OCI-LY7 (cell line): ENCODE data around the gene C22orf23. TPM values are rescaled to one million over a fixed set of nuclear protein-coding genes. Genes with fewer than 3 reads are reported as not detected.

Experiments used
- BruUV-seq: library from RNA; stranded (reverse); fragments of 400-500 nt; replicated peaks from 2 replicates; lab custom pipeline; 2021; lab: Mats Ljungman, UMichigan
- CTCF ChIA-PET: fragments of 300-600 bp; sonication (Branson Sonifier 250); formaldehyde crosslinking; loops from one replicate; lab custom pipeline; 2022; ENCODE audit warnings: antibody characterized with exemption; ENCODE audit not compliant: unreplicated experiment; lab: Charles Lee
- POLR2A ChIA-PET: fragments of 300-600 bp; sonication (Branson Sonifier 250); formaldehyde crosslinking; loops from one replicate; lab custom pipeline; 2022; ENCODE audit warnings: antibody characterized with exemption; lab: Charles Lee
- DNase-seq: peaks from one replicate; pipeline ENCODE4 v3.0.0-alpha.2; 2015; ENCODE audit warnings: low spot score
- H2AFZ ChIP-seq: fragments of 200-600 bp; sonication (generic), shearing (Covaris generic); 2 replicates; pipeline ENCODE4 v1.6.1; 2014; ENCODE audit warnings: mild to moderate bottlenecking, antibody characterized with exemption, low read length, moderate library complexity
- H3K27ac ChIP-seq: fragments of 200-600 bp; sonication (generic); 2 replicates; pipeline ENCODE4 v1.5.1; 2014; ENCODE audit warnings: mixed run types, low read depth, mild to moderate bottlenecking, moderate library complexity, low read length, inconsistent platforms; ENCODE audit not compliant: poor library complexity, severe bottlenecking
- H3K36me3 ChIP-seq: fragments of 200-600 bp; sonication (generic); 2 replicates; pipeline ENCODE4 v1.6.1; 2014; ENCODE audit warnings: mild to moderate bottlenecking, antibody characterized with exemption, low read length, moderate library complexity, mixed read lengths; ENCODE audit not compliant: insufficient read depth
- H3K4me1 ChIP-seq: fragments of 200-600 bp; sonication (generic); 2 replicates; pipeline ENCODE4 v1.5.1; 2014; ENCODE audit warnings: mild to moderate bottlenecking, low read length; ENCODE audit not compliant: insufficient read depth, poor library complexity, severe bottlenecking
- H3K4me2 ChIP-seq: fragments of 200-600 bp; sonication (generic); 2 replicates; pipeline ENCODE4 v1.6.1; 2014; ENCODE audit warnings: mild to moderate bottlenecking, low read length
- H3K4me3 ChIP-seq: fragments of 200-600 bp; sonication (generic); 2 replicates; pipeline ENCODE4 v1.5.1; 2014; ENCODE audit warnings: mild to moderate bottlenecking, low read depth, low read length; ENCODE audit not compliant: poor library complexity, severe bottlenecking
- H3K79me2 ChIP-seq: fragments of 200-600 bp; sonication (generic); 2 replicates; pipeline ENCODE4 v1.6.1; 2016; ENCODE audit warnings: low read depth, mild to moderate bottlenecking, low read length, moderate library complexity, mixed read lengths; ENCODE audit not compliant: insufficient read depth
- H3K9me2 ChIP-seq: fragments of 200-600 bp; sonication (generic); 2 replicates; pipeline ENCODE4 v1.6.1; 2016; ENCODE audit warnings: mild to moderate bottlenecking, low read length, mixed read lengths; ENCODE audit not compliant: insufficient read depth
- H3K9me3 ChIP-seq: fragments of 200-600 bp; sonication (generic); 2 replicates; pipeline ENCODE4 v1.6.1; 2014; ENCODE audit warnings: mild to moderate bottlenecking, mixed run types, low read length, mixed read lengths
- H4K20me1 ChIP-seq: fragments of 200-600 bp; sonication (generic); 2 replicates; pipeline ENCODE4 v1.6.1; 2014; ENCODE audit warnings: mild to moderate bottlenecking, antibody characterized with exemption, low read length, moderate library complexity, mixed read lengths; ENCODE audit not compliant: insufficient read depth
- EZH2phosphoT487 ChIP-seq: fragments of 200-600 bp; sonication (generic); IDR thresholded peaks from 2 replicates; pipeline ENCODE4 v1.6.1; 2018; ENCODE audit warnings: low read depth, borderline replicate concordance, mild to moderate bottlenecking, mixed run types, antibody characterized with exemption, low read length, moderate library complexity, mixed read lengths
- intact Hi-C: fragments of 100-400 bp; cut with micrococcal nuclease; formaldehyde crosslinking; loops from one replicate; pipeline ENCODE4 v1.10.0; 2022; ENCODE audit not compliant: unreplicated experiment
- total RNA-seq, 2 experiments: library from RNA; depleted of rRNA in 1 of 2; stranded (reverse); fragments of >200 nt in 1 of 2; shearing (Covaris generic) in 1 of 2; gene quantifications; 2 replicates each; pipeline ENCODE4 v1.2.3, GENCODE V29; 2014 to 2022
- TF ChIP-seq, protein P1 (sequence below): fragments of 200-600 bp; sonication (generic); conservative IDR thresholded peaks from 2 replicates; pipeline ENCODE4 v1.5.1; 2014; ENCODE audit warnings: mild to moderate bottlenecking, antibody characterized with exemption, low read length, moderate library complexity, mixed read lengths

C22orf23 gene
- total RNA-seq, 2 experiments from 2014 or later, result 0.57 to 1.2 TPM

DNA sequence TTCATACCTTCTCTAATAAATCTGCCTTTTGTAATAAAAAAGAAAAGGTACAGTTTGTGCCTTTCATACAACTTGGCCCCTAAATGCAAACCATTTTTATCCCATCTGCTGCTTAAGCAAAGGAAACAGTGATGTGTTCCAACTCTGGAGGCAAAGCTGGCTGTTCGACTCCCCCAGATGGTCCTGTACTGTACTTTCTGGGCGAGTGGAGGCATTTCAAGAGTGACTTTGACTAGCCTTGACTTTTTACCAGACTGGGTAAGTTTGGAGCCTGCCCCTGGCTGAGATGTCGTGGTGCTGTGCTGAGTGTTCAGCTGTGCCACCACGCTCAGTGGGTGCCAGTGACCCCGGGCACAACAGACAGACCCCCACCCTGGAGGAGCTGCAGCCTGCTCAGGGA, 37.1 kb downstream of the C22orf23 start:
- H3K9me3 ChIP-seq, result no peaks in the 10 kb centered on the region
- DNase-seq, result no peak
- intact Hi-C loops, result no loop called here
- no TSS peak for BruUV-seq
- no peak overlapping the region for H3K27ac ChIP-seq
- H3K36me3 ChIP-seq, result peaks cover 10% of the 10 kb centered on the region; the same call in 1 of the 2 replicates
- CTCF ChIA-PET, result no interaction called here
- no peaks in the 10 kb centered on the region for H3K79me2 ChIP-seq
- H3K4me1 ChIP-seq, result peaks cover 26% of the 10 kb centered on the region
- no peaks in the 10 kb centered on the region for H3K9me2 ChIP-seq
- H3K4me2 ChIP-seq, result no peak overlapping the region
- H3K4me3 ChIP-seq, result no peak overlapping the region
- H4K20me1 ChIP-seq, result no peaks in the 10 kb centered on the region
- TF ChIP-seq EZH2phosphoT487, result no peak
- TF ChIP-seq, protein P1, sequence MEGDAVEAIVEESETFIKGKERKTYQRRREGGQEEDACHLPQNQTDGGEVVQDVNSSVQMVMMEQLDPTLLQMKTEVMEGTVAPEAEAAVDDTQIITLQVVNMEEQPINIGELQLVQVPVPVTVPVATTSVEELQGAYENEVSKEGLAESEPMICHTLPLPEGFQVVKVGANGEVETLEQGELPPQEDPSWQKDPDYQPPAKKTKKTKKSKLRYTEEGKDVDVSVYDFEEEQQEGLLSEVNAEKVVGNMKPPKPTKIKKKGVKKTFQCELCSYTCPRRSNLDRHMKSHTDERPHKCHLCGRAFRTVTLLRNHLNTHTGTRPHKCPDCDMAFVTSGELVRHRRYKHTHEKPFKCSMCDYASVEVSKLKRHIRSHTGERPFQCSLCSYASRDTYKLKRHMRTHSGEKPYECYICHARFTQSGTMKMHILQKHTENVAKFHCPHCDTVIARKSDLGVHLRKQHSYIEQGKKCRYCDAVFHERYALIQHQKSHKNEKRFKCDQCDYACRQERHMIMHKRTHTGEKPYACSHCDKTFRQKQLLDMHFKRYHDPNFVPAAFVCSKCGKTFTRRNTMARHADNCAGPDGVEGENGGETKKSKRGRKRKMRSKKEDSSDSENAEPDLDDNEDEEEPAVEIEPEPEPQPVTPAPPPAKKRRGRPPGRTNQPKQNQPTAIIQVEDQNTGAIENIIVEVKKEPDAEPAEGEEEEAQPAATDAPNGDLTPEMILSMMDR, result no peak
- POLR2A ChIA-PET, result interaction anchor here (1.9 kb wide), 1 partner anchor 11 kb away, joined by 4 read pairs; the partner anchor contains the start of gene MICALL1
- H2AFZ ChIP-seq, result no peak overlapping the region

DNA sequence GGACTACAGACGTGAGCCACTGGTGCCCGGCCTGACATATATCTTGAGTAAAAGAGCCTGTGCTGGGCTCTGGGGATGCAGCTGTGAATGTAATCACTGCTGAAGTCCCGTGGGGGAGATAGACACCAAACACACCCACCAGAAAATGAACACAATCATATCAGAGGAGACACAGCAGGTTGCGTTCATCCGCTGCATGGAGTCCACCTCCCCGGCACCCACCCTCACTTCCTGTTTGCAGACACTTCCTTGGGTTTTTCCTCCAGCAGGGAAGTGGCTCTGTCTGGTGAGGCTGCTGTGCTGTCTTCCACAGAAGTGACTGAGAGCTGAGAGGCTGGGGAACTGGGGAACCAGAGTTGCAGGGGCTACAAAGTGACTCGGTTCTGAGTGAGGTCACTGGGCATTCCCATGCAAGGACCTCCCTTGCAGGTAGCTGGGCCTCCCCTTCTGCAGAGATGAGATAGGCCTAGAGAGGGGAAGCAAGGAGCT, 40.1 kb downstream of the C22orf23 start:
- Histone ChIP-seq H3K4me3 (no peak overlapping the region), H3K79me2 (no peaks in the 10 kb centered on the region), H4K20me1 (no peaks in the 10 kb centered on the region), H3K9me2 (no peaks in the 10 kb centered on the region), H3K9me3 (no peaks in the 10 kb centered on the region), H3K36me3 (peaks cover 5% of the 10 kb centered on the region; the same call in 1 of the 2 replicates), H2AFZ (no peak overlapping the region), H3K4me2 (no peak overlapping the region), H3K27ac (no peak overlapping the region), H3K4me1 (peaks cover 7% of the 10 kb centered on the region)
- intact Hi-C loops, result no loop called here
- ChIA-PET CTCF (no interaction called here), POLR2A (no interaction called here)
- no peak for TF ChIP-seq EZH2phosphoT487
- TF ChIP-seq, protein P1, result no peak
- DNase-seq, result no peak
- no TSS peak for BruUV-seq

- ChIA-PET POLR2A (no interaction called here), CTCF (no interaction called here)
- no peaks in the 10 kb centered on the region for H3K79me2 ChIP-seq
- H2AFZ ChIP-seq, result no peak overlapping the region
- intact Hi-C loops, result no loop called here
- H3K9me3 ChIP-seq, result no peaks in the 10 kb centered on the region
- H3K27ac ChIP-seq, result no peak overlapping the region
- peaks cover 6% of the 10 kb centered on the region for H3K4me1 ChIP-seq
- no peaks in the 10 kb centered on the region for H4K20me1 ChIP-seq
- H3K4me3 ChIP-seq, result no peak overlapping the region
- TF ChIP-seq EZH2phosphoT487, result no peak
- no peak for DNase-seq
- H3K4me2 ChIP-seq, result no peak overlapping the region
- no peaks in the 10 kb centered on the region for H3K9me2 ChIP-seq
- no TSS peak for BruUV-seq
- H3K36me3 ChIP-seq, result peaks cover 5% of the 10 kb centered on the region; the same call in 1 of the 2 replicates
Observed at GRCh38 chr22:37912171-37912570, 41.2 kb downstream of the C22orf23 start.
